HL-60 (cell line): ENCODE measurements around the gene USH2A.

Experiments used
- GABPA ChIP-seq: IDR thresholded peaks from 2 replicates; pipeline ENCODE4 v1.6.1; 2012; ENCODE audit warnings: low read depth
- POLR2AphosphoS5 ChIP-seq: IDR thresholded peaks from 2 replicates; pipeline ENCODE4 v1.6.1; 2012; ENCODE audit warnings: low read depth
- TF ChIP-seq, protein P1 (sequence below): IDR thresholded peaks from one replicate; pipeline ENCODE4 v1.5.1; 2011; ENCODE audit warnings: low read length, control low read depth, inconsistent platforms; ENCODE audit not compliant: insufficient read depth
- TF ChIP-seq, protein P2 (sequence below): IDR thresholded peaks from 2 replicates; pipeline ENCODE4 v1.6.1; 2012; ENCODE audit warnings: low read depth; ENCODE audit not compliant: insufficient replicate concordance

DNA sequence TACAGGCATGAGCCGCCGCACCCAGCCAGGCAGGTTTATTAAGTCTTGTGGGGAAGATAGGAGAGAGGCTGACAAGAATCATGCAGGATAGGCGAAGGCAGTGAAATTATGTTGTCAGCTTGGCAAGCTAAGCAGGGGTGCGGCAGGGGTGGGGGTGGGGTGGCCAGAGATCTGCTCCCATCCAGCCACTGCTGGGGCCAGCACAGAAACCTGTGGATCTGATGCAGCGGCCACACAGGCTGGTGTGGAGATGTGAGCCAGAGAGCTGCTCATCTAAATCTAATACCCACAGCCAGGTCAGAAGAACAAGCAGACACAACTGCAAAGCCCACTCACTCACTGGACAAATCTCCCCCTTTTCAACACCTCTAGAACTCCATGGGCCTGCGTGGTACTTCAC, 787.4 kb downstream of the USH2A start:
- TF ChIP-seq, protein P1, sequence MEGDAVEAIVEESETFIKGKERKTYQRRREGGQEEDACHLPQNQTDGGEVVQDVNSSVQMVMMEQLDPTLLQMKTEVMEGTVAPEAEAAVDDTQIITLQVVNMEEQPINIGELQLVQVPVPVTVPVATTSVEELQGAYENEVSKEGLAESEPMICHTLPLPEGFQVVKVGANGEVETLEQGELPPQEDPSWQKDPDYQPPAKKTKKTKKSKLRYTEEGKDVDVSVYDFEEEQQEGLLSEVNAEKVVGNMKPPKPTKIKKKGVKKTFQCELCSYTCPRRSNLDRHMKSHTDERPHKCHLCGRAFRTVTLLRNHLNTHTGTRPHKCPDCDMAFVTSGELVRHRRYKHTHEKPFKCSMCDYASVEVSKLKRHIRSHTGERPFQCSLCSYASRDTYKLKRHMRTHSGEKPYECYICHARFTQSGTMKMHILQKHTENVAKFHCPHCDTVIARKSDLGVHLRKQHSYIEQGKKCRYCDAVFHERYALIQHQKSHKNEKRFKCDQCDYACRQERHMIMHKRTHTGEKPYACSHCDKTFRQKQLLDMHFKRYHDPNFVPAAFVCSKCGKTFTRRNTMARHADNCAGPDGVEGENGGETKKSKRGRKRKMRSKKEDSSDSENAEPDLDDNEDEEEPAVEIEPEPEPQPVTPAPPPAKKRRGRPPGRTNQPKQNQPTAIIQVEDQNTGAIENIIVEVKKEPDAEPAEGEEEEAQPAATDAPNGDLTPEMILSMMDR: no peak
- TF ChIP-seq POLR2AphosphoS5 (no peak), GABPA (no peak)
- TF ChIP-seq, protein P2, sequence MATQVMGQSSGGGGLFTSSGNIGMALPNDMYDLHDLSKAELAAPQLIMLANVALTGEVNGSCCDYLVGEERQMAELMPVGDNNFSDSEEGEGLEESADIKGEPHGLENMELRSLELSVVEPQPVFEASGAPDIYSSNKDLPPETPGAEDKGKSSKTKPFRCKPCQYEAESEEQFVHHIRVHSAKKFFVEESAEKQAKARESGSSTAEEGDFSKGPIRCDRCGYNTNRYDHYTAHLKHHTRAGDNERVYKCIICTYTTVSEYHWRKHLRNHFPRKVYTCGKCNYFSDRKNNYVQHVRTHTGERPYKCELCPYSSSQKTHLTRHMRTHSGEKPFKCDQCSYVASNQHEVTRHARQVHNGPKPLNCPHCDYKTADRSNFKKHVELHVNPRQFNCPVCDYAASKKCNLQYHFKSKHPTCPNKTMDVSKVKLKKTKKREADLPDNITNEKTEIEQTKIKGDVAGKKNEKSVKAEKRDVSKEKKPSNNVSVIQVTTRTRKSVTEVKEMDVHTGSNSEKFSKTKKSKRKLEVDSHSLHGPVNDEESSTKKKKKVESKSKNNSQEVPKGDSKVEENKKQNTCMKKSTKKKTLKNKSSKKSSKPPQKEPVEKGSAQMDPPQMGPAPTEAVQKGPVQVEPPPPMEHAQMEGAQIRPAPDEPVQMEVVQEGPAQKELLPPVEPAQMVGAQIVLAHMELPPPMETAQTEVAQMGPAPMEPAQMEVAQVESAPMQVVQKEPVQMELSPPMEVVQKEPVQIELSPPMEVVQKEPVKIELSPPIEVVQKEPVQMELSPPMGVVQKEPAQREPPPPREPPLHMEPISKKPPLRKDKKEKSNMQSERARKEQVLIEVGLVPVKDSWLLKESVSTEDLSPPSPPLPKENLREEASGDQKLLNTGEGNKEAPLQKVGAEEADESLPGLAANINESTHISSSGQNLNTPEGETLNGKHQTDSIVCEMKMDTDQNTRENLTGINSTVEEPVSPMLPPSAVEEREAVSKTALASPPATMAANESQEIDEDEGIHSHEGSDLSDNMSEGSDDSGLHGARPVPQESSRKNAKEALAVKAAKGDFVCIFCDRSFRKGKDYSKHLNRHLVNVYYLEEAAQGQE: no peak
